Neural cell (in vitro differentiated cells): Measurements from ENCODE around the gene COQ7. TPM values are rescaled to one million over a fixed set of nuclear protein-coding genes. Genes with fewer than 3 reads are reported as not detected.

Source experiments
- H2AFZ ChIP-seq: fragments of 200-600, 300-800 bp; sonication (generic), shearing (Covaris generic); 2 replicates; pipeline ENCODE4 v1.6.0; 2014; ENCODE audit warnings: low read depth, mild to moderate bottlenecking, antibody characterized with exemption, low read length, moderate library complexity
- H3F3A ChIP-seq: fragments of 200-600 bp; shearing (Covaris generic); 2 replicates; pipeline ENCODE4 v1.6.1; 2016; ENCODE audit warnings: mild to moderate bottlenecking, moderate library complexity, mixed read lengths, antibody characterized with exemption, low read length; ENCODE audit not compliant: insufficient read depth, poor library complexity, severe bottlenecking
- H3K27ac ChIP-seq: fragments of 200-600, 300-800 bp; sonication (generic), shearing (Covaris generic); 2 replicates; pipeline ENCODE4 v1.5.1; 2014; ENCODE audit warnings: mild to moderate bottlenecking, low read length, moderate library complexity
- H3K27me3 ChIP-seq: fragments of 300-800, 200-600 bp; sonication (generic), shearing (Covaris generic); 2 replicates; pipeline ENCODE4 v1.6.0; 2014; ENCODE audit warnings: mild to moderate bottlenecking, low read depth, low read length, moderate library complexity; ENCODE audit not compliant: insufficient read depth
- H3K36me3 ChIP-seq: fragments of 300-800, 200-600 bp; sonication (generic), shearing (Covaris generic); 2 replicates; pipeline ENCODE4 v1.5.1; 2014; ENCODE audit warnings: mild to moderate bottlenecking, antibody characterized with exemption, low read length, moderate library complexity; ENCODE audit not compliant: insufficient read depth
- H3K4me2 ChIP-seq: fragments of 300-800, 200-600 bp; sonication (generic), shearing (Covaris generic); 2 replicates; pipeline ENCODE4 v1.6.0; 2014; ENCODE audit warnings: mild to moderate bottlenecking, low read length
- H3K4me3 ChIP-seq: fragments of 300-800, 200-600 bp; sonication (generic), shearing (Covaris generic); 2 replicates; pipeline ENCODE4 v1.5.1; 2014; ENCODE audit warnings: mild to moderate bottlenecking, low read length, moderate library complexity
- H3K79me2 ChIP-seq: fragments of 200-600 bp; shearing (Covaris generic); replicated peaks from 2 replicates; pipeline ENCODE4 v1.6.0; 2014; ENCODE audit warnings: mild to moderate bottlenecking, low read length, moderate library complexity; ENCODE audit not compliant: insufficient read depth
- H3K9ac ChIP-seq: fragments of 300-800, 200-600 bp; sonication (generic), shearing (Covaris generic); 2 replicates; pipeline ENCODE4 v1.6.1; 2016; ENCODE audit warnings: mild to moderate bottlenecking, low read length, mixed read lengths
- H3K9me2 ChIP-seq: fragments of 200-600 bp; shearing (Covaris generic); 2 replicates; pipeline ENCODE4 v1.6.1; 2016; ENCODE audit warnings: mild to moderate bottlenecking, low read length, mixed read lengths; ENCODE audit not compliant: insufficient read depth
- H3K9me3 ChIP-seq: fragments of 200-600, 300-800 bp; sonication (generic), shearing (Covaris generic); 2 replicates; pipeline ENCODE4 v1.6.1; 2016; ENCODE audit warnings: mild to moderate bottlenecking, mixed run types, low read length, moderate library complexity, mixed read lengths
- H4K20me1 ChIP-seq: fragments of 200-600 bp; shearing (Covaris generic); 2 replicates; pipeline ENCODE4 v1.6.1; 2016; ENCODE audit warnings: mild to moderate bottlenecking, mixed run types; ENCODE audit not compliant: insufficient read depth
- CTCF ChIP-seq: fragments of 450-650 bp; IDR thresholded peaks from 2 replicates; pipeline ENCODE4 v1.5.1; 2014; ENCODE audit warnings: antibody characterized with exemption, mild to moderate bottlenecking, moderate library complexity; ENCODE audit not compliant: poor library complexity, severe bottlenecking
- EP300 ChIP-seq: fragments of 450-650 bp; conservative IDR thresholded peaks from 2 replicates; pipeline ENCODE4 v1.6.1; 2014; ENCODE audit warnings: antibody characterized with exemption, mild to moderate bottlenecking, moderate library complexity; ENCODE audit not compliant: poor library complexity, severe bottlenecking
- EZH2 ChIP-seq: fragments of 200-600, 300-800 bp; shearing (Covaris generic), sonication (generic); IDR thresholded peaks from 2 replicates; pipeline ENCODE4 v1.6.1; 2014; ENCODE audit warnings: antibody characterized with exemption, low read length, borderline replicate concordance, mild to moderate bottlenecking; ENCODE audit not compliant: insufficient read depth, poor library complexity, severe bottlenecking
- MXI1 ChIP-seq: fragments of 450-650 bp; conservative IDR thresholded peaks from 2 replicates; pipeline ENCODE4 v1.6.1; 2014; ENCODE audit warnings: antibody characterized with exemption, mild to moderate bottlenecking; ENCODE audit not compliant: poor library complexity, severe bottlenecking
- POLR2AphosphoS5 ChIP-seq: IDR thresholded peaks from 2 replicates; pipeline ENCODE4 v1.6.1; 2012
- RAD21 ChIP-seq: fragments of 450-650 bp; conservative IDR thresholded peaks from 2 replicates; pipeline ENCODE4 v1.6.1; 2014; ENCODE audit warnings: antibody characterized with exemption, mild to moderate bottlenecking, moderate library complexity
- SMC3 ChIP-seq: fragments of 450-650 bp; conservative IDR thresholded peaks from 2 replicates; pipeline ENCODE4 v1.6.1; 2014; ENCODE audit warnings: antibody characterized with exemption, mild to moderate bottlenecking, moderate library complexity; ENCODE audit not compliant: poor library complexity
- TAF1 ChIP-seq: IDR thresholded peaks from 2 replicates; pipeline ENCODE4 v1.6.1; 2012; ENCODE audit warnings: low read depth
- polyA plus RNA-seq: library from polyadenylated mRNA; depleted of rRNA; stranded (reverse); fragments of >200 nt; gene quantifications from 2 replicates; pipeline ENCODE4 v1.2.3, GENCODE V29; 2014
- TF ChIP-seq, protein P1 (sequence below): IDR thresholded peaks from 2 replicates; pipeline ENCODE4 v1.6.1; 2012; ENCODE audit warnings: borderline replicate concordance

Gene COQ7
- polyA plus RNA-seq, 1 donor from 2014 or later, result 38.5 TPM

GRCh38 chr16:19098173-19098572 lies 30.8 kb downstream of the COQ7 start:
- Histone ChIP-seq H3K36me3 (no peaks in the 10 kb centered on the region), H3F3A (no peaks in the 10 kb centered on the region), H3K9ac (no peak overlapping the region), H3K9me2 (no peaks in the 10 kb centered on the region), H3K4me2 (no peak overlapping the region), H3K27me3 (no peaks in the 10 kb centered on the region), H3K79me2 (no peaks in the 10 kb centered on the region), H4K20me1 (no peaks in the 10 kb centered on the region), H3K27ac (no peak overlapping the region), H3K9me3 (no peaks in the 10 kb centered on the region), H2AFZ (no peak overlapping the region), H3K4me3 (no peak overlapping the region)
- TF ChIP-seq RAD21, result no peak
- no peak for TF ChIP-seq MXI1
- TF ChIP-seq EP300, result no peak
- TF ChIP-seq TAF1, result no peak
- no peak for TF ChIP-seq EZH2
- no peak for TF ChIP-seq POLR2AphosphoS5
- TF ChIP-seq CTCF, result no peak
- no peak for TF ChIP-seq SMC3
- TF ChIP-seq, protein P1, sequence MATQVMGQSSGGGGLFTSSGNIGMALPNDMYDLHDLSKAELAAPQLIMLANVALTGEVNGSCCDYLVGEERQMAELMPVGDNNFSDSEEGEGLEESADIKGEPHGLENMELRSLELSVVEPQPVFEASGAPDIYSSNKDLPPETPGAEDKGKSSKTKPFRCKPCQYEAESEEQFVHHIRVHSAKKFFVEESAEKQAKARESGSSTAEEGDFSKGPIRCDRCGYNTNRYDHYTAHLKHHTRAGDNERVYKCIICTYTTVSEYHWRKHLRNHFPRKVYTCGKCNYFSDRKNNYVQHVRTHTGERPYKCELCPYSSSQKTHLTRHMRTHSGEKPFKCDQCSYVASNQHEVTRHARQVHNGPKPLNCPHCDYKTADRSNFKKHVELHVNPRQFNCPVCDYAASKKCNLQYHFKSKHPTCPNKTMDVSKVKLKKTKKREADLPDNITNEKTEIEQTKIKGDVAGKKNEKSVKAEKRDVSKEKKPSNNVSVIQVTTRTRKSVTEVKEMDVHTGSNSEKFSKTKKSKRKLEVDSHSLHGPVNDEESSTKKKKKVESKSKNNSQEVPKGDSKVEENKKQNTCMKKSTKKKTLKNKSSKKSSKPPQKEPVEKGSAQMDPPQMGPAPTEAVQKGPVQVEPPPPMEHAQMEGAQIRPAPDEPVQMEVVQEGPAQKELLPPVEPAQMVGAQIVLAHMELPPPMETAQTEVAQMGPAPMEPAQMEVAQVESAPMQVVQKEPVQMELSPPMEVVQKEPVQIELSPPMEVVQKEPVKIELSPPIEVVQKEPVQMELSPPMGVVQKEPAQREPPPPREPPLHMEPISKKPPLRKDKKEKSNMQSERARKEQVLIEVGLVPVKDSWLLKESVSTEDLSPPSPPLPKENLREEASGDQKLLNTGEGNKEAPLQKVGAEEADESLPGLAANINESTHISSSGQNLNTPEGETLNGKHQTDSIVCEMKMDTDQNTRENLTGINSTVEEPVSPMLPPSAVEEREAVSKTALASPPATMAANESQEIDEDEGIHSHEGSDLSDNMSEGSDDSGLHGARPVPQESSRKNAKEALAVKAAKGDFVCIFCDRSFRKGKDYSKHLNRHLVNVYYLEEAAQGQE, result no peak

- TF ChIP-seq TAF1 (no peak), EP300 (no peak), MXI1 (no peak), SMC3 (no peak), POLR2AphosphoS5 (no peak), RAD21 (no peak), CTCF (no peak), EZH2 (no peak)
- TF ChIP-seq, protein P1, result no peak
- no peaks in the 10 kb centered on the region for H3K9me3 ChIP-seq
- H3K36me3 ChIP-seq, result no peaks in the 10 kb centered on the region
- no peaks in the 10 kb centered on the region for H3K27me3 ChIP-seq
- no peaks in the 10 kb centered on the region for H3F3A ChIP-seq
- no peak overlapping the region for H2AFZ ChIP-seq
- no peaks in the 10 kb centered on the region for H3K9me2 ChIP-seq
- no peak overlapping the region for H3K9ac ChIP-seq
- no peak overlapping the region for H3K4me3 ChIP-seq
- H3K79me2 ChIP-seq, result no peaks in the 10 kb centered on the region
- no peak overlapping the region for H3K4me2 ChIP-seq
- H4K20me1 ChIP-seq, result no peaks in the 10 kb centered on the region
- no peak overlapping the region for H3K27ac ChIP-seq
Measured at GRCh38 chr16:19102187-19102872, 34.9 kb downstream of the COQ7 start.
